Measurements from ENCODE around the gene RABEPK.

- no peak for TF ChIP-seq POLR2AphosphoS5 (IDR thresholded peaks at IDR 0.05)
- no peak for TF ChIP-seq CTCF (IDR thresholded peaks at IDR 0.05)
- TF ChIP-seq EP300 (IDR thresholded peaks at IDR 0.05) = no peak
Observed at GRCh38 chr9:125177888-125178287, 22.5 kb upstream of the RABEPK start.

Data from gastroesophageal sphincter (tissue), 3 donors.